AG08395 (cell line): ENCODE results near the gene LRRC25.

Source experiments
- DNase-seq: peaks from one replicate; pipeline ENCODE4 v3.0.0; 2012; ENCODE audit warnings: mixed read lengths, low spot score

The LRRC25 gene

GRCh38 chr19:18397242-18398202 is at the start of gene LRRC25:
TSS of gene LRRC25 (minus strand) at chr19:18397622. CDS start at chr19:18396963, 659 bp downstream.
- DNase-seq: no peak

GRCh38 chr19:18446811-18447359 is 49.5 kb upstream of the LRRC25 start:
- DNase-seq: no peak

DNA sequence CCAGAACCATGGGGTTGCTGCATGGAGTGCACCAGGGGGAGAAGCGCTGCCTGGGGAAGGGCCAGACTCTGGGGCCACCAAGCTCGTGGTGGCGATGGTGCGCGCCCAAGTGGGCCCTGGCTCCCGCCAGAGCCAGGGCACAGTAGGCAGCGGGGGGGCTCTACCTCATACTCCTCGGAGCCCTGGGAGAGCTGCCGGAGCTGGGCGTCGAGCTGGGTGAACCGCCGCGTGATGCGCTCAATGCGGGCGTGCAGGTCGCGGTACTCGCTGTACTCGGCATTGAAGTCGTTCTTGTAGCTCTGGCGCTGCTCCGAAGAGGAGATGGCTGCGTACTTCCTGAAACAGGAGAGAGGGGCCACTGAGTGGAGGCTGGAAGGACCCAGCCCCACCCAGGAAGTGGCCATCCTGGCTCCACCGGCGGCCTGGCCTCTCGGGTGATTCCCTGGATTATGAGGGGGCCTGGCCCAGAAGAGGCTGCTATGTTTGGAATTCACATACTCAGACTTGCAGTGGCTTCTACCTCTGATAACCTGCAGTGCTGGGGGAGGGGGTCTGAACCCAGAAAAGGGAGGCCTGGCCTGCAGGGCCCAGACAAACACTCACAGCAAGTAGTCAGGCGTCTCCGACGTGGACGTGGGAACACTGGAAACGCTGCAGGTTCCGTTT is 48.9 kb upstream of the LRRC25 start:
- no peak for DNase-seq

- DNase-seq: no peak
These were observed 48.0 kb upstream of the LRRC25 start for GRCh38 chr19:18445262-18445948.

DNA sequence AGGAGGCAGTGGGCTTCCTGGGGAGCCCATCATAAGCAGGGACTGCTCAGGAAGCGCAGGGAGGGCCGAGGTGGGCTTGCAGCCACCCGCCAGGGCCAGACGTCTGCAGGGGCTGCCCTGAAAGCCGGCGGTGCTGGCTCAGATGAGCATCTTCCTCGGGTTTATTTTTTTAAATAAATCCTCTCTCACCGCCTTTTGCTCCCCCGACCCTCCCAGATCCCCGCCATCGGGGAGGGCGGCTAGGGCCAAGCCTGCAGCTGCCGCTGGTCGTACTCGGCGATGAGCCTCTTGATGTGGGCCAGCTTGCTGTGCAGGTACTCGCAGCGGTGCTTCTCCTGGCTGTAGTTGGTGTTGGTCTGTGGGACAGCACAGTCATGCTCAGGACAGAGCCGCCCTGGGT is 47.1 kb upstream of the LRRC25 start:
- DNase-seq: no peak

DNA sequence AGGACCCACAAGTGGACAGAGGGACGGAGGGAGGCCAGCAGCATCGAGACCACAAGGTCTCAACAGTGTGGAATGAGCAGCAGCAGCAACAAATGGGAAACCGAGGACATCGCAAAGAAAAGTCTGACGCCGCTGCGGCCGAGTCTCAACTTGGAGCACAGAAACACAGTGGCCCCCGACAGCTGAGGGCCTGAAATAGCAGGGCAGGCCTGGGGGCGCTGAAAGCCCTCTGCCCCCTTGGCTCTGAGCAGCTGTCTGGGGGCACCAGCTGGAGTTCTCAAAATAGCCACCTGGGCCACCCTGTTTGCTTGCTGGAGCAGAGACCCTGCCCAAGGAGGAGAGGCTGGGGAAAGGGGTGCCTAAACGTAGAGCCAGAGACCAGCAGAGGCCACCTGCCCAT is 46.4 kb upstream of the LRRC25 start:
- DNase-seq: no peak

- no peak for DNase-seq
These were observed 46.0 kb upstream of the LRRC25 start for GRCh38 chr19:18443406-18443805.

DNA sequence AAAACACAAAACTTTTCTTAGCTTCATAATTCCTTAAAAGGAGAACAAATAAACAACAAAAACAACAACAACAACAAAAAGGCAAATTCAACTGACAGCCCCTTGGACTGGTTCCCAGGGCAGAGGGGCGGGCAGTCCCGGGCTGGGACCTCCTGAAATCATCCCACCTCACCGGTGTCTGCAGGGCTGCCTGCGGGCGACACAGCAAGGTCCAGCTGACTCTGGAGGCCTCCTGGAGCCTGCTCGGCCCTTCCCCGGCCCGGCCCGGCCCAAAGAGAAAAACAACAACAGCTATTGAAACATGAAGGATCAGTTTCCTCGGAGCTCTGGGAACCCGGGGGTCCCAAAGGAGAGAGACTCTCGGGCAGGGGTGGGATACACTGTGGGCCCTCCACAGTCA is 45.5 kb upstream of the LRRC25 start:
- DNase-seq: no peak

- no peak for DNase-seq
These were observed 44.7 kb upstream of the LRRC25 start for GRCh38 chr19:18441804-18442788.

DNA sequence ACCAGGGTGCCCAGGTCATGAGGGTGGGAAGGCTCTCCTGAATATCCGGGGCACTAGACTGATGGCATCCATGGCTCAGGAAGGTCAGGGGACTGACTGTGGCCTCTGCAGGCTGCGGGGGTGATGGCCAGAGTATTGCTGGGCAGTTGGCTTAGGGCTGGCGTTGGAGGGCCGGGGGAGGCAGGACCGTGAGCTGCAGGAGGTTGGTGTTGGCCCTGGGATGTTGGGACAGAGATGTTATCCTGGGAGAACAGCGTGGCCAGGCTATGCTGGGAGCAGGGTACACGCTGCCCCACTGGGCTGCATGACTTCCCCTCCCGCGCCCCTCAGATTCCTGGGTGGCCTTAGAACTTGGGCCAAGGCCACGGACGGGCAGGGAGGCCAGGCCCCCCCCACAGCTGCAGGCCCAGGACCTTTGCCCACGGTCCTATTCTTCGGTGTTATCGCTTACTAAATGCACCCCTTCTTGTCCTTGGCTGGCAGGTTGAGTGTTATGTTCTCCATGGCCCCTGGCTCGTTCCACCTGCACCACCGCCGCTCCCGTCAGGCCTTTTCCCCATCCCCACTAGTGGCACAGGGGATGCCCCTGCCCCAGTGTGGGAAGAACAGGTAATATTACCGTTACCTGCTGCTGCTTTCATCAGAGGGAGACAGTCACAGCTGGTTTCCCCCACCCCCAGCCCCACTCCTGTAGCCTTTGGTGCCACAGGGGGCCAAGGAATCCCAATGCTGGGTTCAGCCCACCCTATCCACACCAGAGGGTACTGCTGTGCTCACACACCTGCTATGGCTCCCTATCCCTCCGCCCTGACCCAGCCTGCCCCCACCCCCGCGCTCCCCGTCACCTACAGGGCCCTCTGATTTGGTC is 43.7 kb upstream of the LRRC25 start:
- DNase-seq: no peak

GRCh38 chr19:18440415-18440877 is 43.0 kb upstream of the LRRC25 start:
- peak; percentile 21 for DNase-seq

DNA sequence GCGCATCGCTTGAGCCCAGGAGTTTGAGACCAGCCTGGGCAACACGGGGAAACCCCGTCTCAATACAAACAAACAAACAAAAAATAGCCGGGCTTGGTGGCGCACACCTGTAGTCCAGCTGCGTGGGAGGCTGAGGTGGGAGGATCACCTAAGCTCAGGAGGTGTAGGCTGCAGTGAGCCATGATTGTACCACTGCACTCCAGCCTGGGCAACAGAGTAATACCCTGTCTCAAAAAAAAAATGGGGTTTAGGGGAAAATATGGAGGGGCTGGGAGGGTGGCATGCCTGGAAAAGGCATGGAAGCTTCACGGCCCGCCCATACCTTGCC is 42.5 kb upstream of the LRRC25 start:
- DNase-seq: no peak

DNA sequence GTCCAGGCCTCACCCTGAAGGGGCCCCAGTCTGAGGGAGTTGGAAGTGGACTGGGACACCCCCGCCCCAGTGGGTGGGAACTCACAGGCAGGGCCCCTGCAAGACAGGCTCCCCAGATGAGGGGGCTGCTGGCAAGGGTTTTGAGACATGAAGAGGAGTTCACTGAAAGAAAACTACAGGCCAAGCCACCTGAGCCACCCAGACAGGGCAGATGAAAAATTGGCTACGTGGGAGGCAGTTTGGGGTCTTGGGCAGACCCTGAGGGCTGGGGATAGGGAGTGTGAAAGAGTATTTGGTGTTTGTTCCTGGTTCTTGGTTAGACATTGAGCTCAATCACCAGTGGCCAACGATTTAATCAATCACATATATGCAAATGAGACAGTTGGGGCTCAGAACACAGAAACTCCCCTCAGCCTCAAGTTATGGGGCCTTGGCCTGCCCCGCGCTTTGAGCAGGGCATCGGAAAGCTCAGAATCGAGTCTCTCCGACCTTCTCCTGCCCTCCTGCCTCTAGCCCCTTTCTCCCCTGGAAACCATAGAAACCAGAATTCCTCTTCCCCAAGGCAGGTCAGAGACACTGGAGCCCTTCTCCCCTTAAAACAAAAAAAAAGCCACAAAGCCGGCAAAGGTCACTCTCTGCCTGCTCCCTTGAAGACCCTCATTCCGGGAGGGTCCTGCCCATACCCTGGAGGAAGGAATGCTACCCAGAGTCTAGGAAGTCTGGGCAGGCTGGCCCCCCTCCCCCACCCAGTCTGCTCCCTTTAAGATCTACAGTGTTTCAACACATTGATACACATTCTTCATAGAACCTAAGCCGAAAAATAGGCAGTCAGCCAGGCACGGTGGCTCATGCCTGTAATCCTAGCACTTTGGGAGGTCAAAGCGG is 41.8 kb upstream of the LRRC25 start:
- DNase-seq: peak; percentile 26

DNA sequence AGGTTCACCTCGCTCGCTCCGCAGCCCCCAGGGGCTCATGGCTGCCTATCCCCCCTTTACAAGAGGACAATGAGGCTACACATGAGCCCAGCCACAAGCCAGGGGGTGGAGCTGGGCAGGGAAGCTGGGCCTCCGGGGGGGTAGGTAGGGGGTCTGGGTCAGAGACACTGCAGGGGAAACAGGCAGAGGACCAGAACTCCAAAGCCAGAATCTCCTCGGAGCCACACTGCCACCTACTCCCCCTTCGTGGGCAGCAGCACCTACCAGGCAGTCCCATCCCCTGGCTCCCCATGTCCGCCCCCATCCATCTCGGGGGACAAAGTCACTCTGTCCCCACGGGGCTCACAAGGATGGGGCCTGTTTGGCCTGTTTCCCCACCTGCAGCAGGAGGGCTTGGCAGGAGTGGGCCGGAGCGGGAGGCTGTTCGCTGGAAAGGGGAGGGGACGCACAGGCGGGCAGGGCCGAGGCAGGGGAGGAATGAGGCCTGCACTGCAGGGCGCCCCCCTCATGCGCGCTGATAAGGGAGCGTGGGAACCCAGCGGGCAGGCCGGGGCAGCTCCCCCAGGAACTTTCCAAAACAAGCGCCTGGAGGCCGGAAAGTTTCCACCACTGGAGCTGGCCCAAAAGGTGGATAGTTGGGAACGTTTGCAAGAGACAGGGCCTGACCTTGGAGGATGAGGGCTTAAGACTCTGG is 41.1 kb upstream of the LRRC25 start:
- peak; percentile 45 for DNase-seq

- DNase-seq: peak; percentile 38
These were observed 40.3 kb upstream of the LRRC25 start, which contains the start of gene ISYNA1 for GRCh38 chr19:18437491-18438330. TSS of gene ISYNA1 (minus strand) at chr19:18438133. CDS start at chr19:18437979, 154 bp downstream.

- peak; percentile 84 for DNase-seq
These were observed 39.5 kb upstream of the LRRC25 start for GRCh38 chr19:18436671-18437490.
